Measurements from ENCODE around the gene PMFBP1. TPM values are rescaled to one million over a fixed set of nuclear protein-coding genes. Genes with fewer than 3 reads are reported as not detected.

Gene PMFBP1
- total RNA-seq, 2 experiments from 2014 or later = 2.0 to 3.1 TPM

DNA sequence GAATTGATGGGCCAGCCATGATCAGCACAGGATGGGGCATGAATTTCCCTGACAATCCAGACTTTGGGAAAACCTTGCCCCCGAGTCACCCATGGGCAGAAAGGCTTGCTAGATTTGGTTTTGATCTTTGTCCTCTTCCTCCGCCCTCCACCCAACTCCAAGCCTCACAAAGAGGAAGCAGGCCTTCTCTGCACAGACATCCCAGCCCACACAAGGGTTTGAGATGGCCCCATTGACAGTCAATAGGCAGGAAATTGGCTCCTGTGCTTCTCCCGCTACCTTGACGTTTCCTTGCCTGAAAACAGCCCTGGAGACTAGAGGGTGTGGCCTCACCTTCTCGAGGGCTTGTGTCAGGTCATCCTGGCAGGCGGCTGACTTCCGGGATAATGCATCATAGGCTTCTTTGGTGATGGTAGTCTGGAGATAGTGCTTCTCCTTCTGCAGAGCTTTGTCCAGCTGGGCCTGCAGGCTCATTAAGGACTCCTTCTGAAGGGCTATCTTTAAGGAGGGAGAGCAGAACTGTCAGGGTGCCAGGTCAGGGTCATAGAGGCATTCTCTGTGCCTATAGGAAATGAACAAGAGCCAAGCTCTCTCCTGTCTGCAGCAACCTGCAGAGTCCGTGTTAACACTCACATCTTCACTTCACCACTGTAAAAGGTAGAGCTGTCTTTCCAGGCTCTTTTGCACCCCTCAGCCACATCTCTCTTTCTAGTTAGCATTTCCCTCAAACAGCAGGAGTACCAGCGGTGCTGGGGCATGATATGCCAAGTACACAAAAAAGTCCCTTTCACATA, 46.1 kb downstream of the PMFBP1 start:
- no peak for DNase-seq (ENCODE audit: low spot score)
- Histone ChIP-seq H2AFZ (ENCODE audit: low read length) (no peak overlapping the region), H3K9me3 (ENCODE audit: low read length) (no peaks in the 10 kb centered on the region), H3K36me3 (ENCODE audit: insufficient read depth, low read length) (no peaks in the 10 kb centered on the region), H3K4me1 (ENCODE audit: insufficient read depth, low read length, poor library complexity, severe bottlenecking) (no peaks in the 10 kb centered on the region), H3K4me2 (ENCODE audit: low read length) (no peak overlapping the region), H3K9me2 (ENCODE audit: insufficient read depth, low read length) (no peaks in the 10 kb centered on the region), H3K4me3 (ENCODE audit: low read depth, low read length, poor library complexity, severe bottlenecking) (no peak overlapping the region), H3K79me2 (ENCODE audit: insufficient read depth, low read depth, low read length) (no peaks in the 10 kb centered on the region), H4K20me1 (ENCODE audit: insufficient read depth, low read length) (no peaks in the 10 kb centered on the region), H3K27ac (ENCODE audit: low read depth, low read length, poor library complexity, severe bottlenecking) (no peak overlapping the region)
- BruUV-seq (replicated peaks) = no TSS peak
- TF ChIP-seq EZH2phosphoT487 (IDR thresholded peaks at IDR 0.05; ENCODE audit: borderline replicate concordance, low read depth, low read length) = no peak
- TF ChIP-seq CTCF (conservative IDR thresholded peaks at IDR 0.05; ENCODE audit: low read length) = no peak
- intact Hi-C loops (cut with micrococcal nuclease; ENCODE audit: unreplicated experiment) = loop anchor here (1.0 to 10.0 kb wide), 2 partner anchors 279 to 341 kb away; no protein-coding TSS in a partner anchor
- CTCF ChIA-PET (ENCODE audit: unreplicated experiment) = interaction anchor here (0.7 kb wide), 1 partner anchor 9 kb away, joined by 3 read pairs; no protein-coding TSS in a partner anchor
- POLR2A ChIA-PET = interaction anchor here (0.5 kb wide), 2 partner anchors 9 to 230 kb away, joined by 3 to 4 read pairs; no protein-coding TSS in a partner anchor

DNA sequence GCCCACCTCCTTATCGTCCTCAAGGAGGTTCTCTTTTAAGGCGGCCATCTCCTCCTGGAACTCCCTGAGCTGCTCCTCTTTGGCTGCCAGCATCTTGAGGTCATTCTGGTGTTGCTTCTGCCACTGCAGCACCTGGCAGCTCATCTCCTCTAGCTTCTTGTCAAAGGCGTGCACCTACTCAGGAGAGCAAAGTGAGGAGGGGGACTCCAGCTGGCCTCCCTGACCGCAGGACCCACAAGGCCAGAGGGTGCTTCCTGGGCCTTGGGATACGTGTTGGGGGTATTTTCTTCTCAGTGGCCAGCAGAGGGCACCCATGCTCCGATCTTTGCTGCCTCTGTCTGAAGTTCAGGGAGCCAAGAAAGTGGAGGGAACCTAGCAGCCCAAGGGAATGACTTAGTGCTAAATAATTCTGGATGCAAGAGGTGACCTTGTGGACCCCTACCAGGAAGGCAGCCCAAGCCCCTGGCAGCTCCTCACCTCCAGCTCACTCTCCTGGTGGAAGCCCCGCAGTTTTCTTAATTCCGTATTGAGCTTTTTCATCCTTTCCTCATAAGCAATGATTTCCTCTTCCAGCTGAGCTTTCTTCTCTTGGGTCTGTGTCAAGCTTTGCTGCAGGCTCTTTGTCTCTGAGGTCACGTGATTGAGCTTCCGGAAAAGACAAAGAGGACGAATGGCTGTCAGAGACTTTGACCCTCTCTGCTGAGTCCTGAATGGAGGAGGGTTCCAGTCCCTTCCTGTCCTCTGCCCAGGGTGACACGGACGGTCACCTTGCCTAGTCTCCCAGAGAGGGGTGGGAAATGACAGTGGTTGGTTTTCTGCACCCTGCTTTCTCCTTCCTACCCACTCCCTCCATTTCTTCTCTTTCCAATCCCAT, 47.0 kb downstream of the PMFBP1 start:
- no peaks in the 10 kb centered on the region for H3K36me3 ChIP-seq (ENCODE audit: insufficient read depth, low read length)
- DNase-seq (ENCODE audit: low spot score) = peak; percentile 66
- no peak overlapping the region for H3K27ac ChIP-seq (ENCODE audit: low read depth, low read length, poor library complexity, severe bottlenecking)
- no peaks in the 10 kb centered on the region for H4K20me1 ChIP-seq (ENCODE audit: insufficient read depth, low read length)
- no peaks in the 10 kb centered on the region for H3K9me3 ChIP-seq (ENCODE audit: low read length)
- H3K4me3 ChIP-seq (ENCODE audit: low read depth, low read length, poor library complexity, severe bottlenecking) = no peak overlapping the region
- H3K4me2 ChIP-seq (ENCODE audit: low read length) = no peak overlapping the region
- no peaks in the 10 kb centered on the region for H3K79me2 ChIP-seq (ENCODE audit: insufficient read depth, low read depth, low read length)
- peak overlapping the region; percentile 1; the same call in 1 of the 2 replicates for H2AFZ ChIP-seq (ENCODE audit: low read length)
- BruUV-seq (replicated peaks) = no TSS peak
- CTCF ChIA-PET (ENCODE audit: unreplicated experiment) = interaction anchor here (0.6 kb wide), 1 partner anchor 1772 kb away, joined by 4 read pairs; no protein-coding TSS in a partner anchor
- no peaks in the 10 kb centered on the region for H3K9me2 ChIP-seq (ENCODE audit: insufficient read depth, low read length)
- intact Hi-C loops (cut with micrococcal nuclease; ENCODE audit: unreplicated experiment) = loop anchor here (1.0 to 10.0 kb wide), 2 partner anchors 280 to 342 kb away; no protein-coding TSS in a partner anchor
- no peaks in the 10 kb centered on the region for H3K4me1 ChIP-seq (ENCODE audit: insufficient read depth, low read length, poor library complexity, severe bottlenecking)
- POLR2A ChIA-PET = interaction anchor here (0.5 to 1.0 kb wide), 2 partner anchors 14 to 231 kb away, joined by 3 to 6 read pairs; no protein-coding TSS in a partner anchor
- TF ChIP-seq EZH2phosphoT487 (IDR thresholded peaks at IDR 0.05; ENCODE audit: borderline replicate concordance, low read depth, low read length) = no peak
- peak; percentile 91 for TF ChIP-seq CTCF (conservative IDR thresholded peaks at IDR 0.05; ENCODE audit: low read length)

All from OCI-LY7 (cell line).